HCT116 (cell line): ENCODE results near the gene ITPKB. TPM values are rescaled to one million over a fixed set of nuclear protein-coding genes. Genes with fewer than 3 reads are reported as not detected.
A peak's percentile ranks its signal among the peaks of the same experiment; 100 is the strongest.

Experiments used
- ATAC-seq: fragments of 200-7000 bp; cut with Tn5 transposase; 2 replicates; pipeline ENCODE4 v1.9.1; 2020; ENCODE audit warnings: mild to moderate bottlenecking, moderate library complexity
- BruUV-seq: library from RNA; stranded (reverse); fragments of 400-500 nt; replicated peaks from 2 replicates; lab custom pipeline; 2021; lab: Mats Ljungman, UMichigan
- CTCF ChIA-PET: fragments of 300-600 bp; sonication (Branson Sonifier 250); formaldehyde crosslinking; loops from one replicate; lab custom pipeline; 2021; ENCODE audit warnings: antibody characterized with exemption; lab: Charles Lee
- POLR2A ChIA-PET: fragments of 300-600, 350-600 bp; sonication (Branson Sonifier 250); formaldehyde crosslinking; loops from one replicate; lab custom pipeline; 2021; ENCODE audit warnings: antibody characterized with exemption; lab: Charles Lee
- RAD21 ChIA-PET, 2 experiments: fragments of 300-600 bp; sonication (Branson Sonifier 250); formaldehyde crosslinking; loops; one replicate each; lab custom pipeline; 2023; ENCODE audit warnings: low total read pairs in 2 of 2; ENCODE audit not compliant: uncharacterized antibody in 2 of 2, unreplicated experiment in 2 of 2, low non-redundant PET in 1 of 2; lab: Charles Lee
- DNase-seq: peaks from one replicate; pipeline ENCODE4 v3.0.0-alpha.2; 2010; ENCODE audit warnings: low read depth, low spot score
- H2AFZ ChIP-seq: fragments of 200-600 bp; shearing (Covaris generic), sonication (generic); 2 replicates; pipeline ENCODE4 v1.6.1; 2017; ENCODE audit warnings: low read depth, mixed run types, mixed read lengths, antibody characterized with exemption, low read length; ENCODE audit not compliant: poor library complexity, severe bottlenecking
- H3K27ac ChIP-seq: 2 replicates; pipeline ENCODE4 v1.5.1; 2012; ENCODE audit warnings: low read depth, low read length
- H3K27me3 ChIP-seq: fragments of 200-600 bp; sonication (generic); 2 replicates; pipeline ENCODE4 v1.6.1; 2016; ENCODE audit warnings: mixed run types, low read length, mixed read lengths; ENCODE audit not compliant: insufficient read depth
- H3K36me3 ChIP-seq, 2 experiments: fragments of 200-500 bp in 1 of 2; fragments of 200-600 bp in 1 of 2; sonication (Bioruptor generic) in 1 of 2; sonication (generic) in 1 of 2; 2 replicates each; pipeline versions ENCODE4 v1.5.1 to v1.6.1; 2014 to 2016; ENCODE audit warnings: low read length in 2 of 2, inconsistent platforms in 1 of 2, mixed read lengths in 1 of 2, mixed run types in 1 of 2; ENCODE audit not compliant: insufficient read depth in 2 of 2, control insufficient read depth in 1 of 2
- H3K4me1 ChIP-seq, 2 experiments: fragments of 200-600 bp in 1 of 2; sonication (generic) in 1 of 2; 2 replicates each; pipeline versions ENCODE4 v1.5.1 to v1.6.1; 2012 to 2017; ENCODE audit warnings: low read length in 2 of 2, inconsistent platforms in 1 of 2, mild to moderate bottlenecking in 1 of 2, mixed read lengths in 1 of 2, mixed run types in 1 of 2, moderate library complexity in 1 of 2; ENCODE audit not compliant: insufficient read depth in 2 of 2, control insufficient read depth in 1 of 2
- H3K4me2 ChIP-seq: fragments of 200-600 bp; sonication (generic); 2 replicates; pipeline ENCODE4 v1.6.1; 2017; ENCODE audit warnings: mixed run types, low read length, mixed read lengths
- H3K4me3 ChIP-seq, 2 experiments: fragments of 200-600 bp in 1 of 2; sonication (generic) in 1 of 2; replicated peaks in 1 of 2; 2 replicates each; pipeline ENCODE4 v1.5.1; 2011 to 2016; ENCODE audit warnings: low read length in 2 of 2, control low read depth in 1 of 2, low read depth in 1 of 2, mild to moderate bottlenecking in 1 of 2, mixed read lengths in 1 of 2, mixed run types in 1 of 2
- H3K79me2 ChIP-seq: fragments of 200-600 bp; sonication (generic); 2 replicates; pipeline ENCODE4 v1.6.1; 2017; ENCODE audit warnings: mild to moderate bottlenecking, mixed run types, low read length, moderate library complexity, mixed read lengths; ENCODE audit not compliant: insufficient read depth
- H3K9ac ChIP-seq: fragments of 200-600 bp; sonication (generic); 2 replicates; pipeline ENCODE4 v1.6.1; 2016; ENCODE audit warnings: low read length, mixed read lengths
- H3K9me2 ChIP-seq: fragments of 200-600 bp; sonication (generic), shearing (Covaris generic); 2 replicates; pipeline ENCODE4 v1.6.1; 2017; ENCODE audit warnings: mixed run types, mild to moderate bottlenecking, moderate library complexity; ENCODE audit not compliant: insufficient read depth
- H3K9me3 ChIP-seq, 2 experiments: fragments of 200-500 bp in 1 of 2; fragments of 200-600 bp in 1 of 2; sonication (Bioruptor generic) in 1 of 2; sonication (generic) in 1 of 2; 2 replicates each; pipeline ENCODE4 v1.6.1; 2014 to 2017; ENCODE audit warnings: low read length in 2 of 2, mixed read lengths in 2 of 2, inconsistent platforms in 1 of 2, low read depth in 1 of 2, mild to moderate bottlenecking in 1 of 2, mixed run types in 1 of 2, moderate library complexity in 1 of 2; ENCODE audit not compliant: control insufficient read depth in 1 of 2, insufficient read depth in 1 of 2
- H4K20me1 ChIP-seq: fragments of 200-600 bp; sonication (generic), shearing (Covaris generic); 2 replicates; pipeline ENCODE4 v1.6.1; 2017; ENCODE audit warnings: mixed run types, mild to moderate bottlenecking, moderate library complexity; ENCODE audit not compliant: insufficient read depth
- EZH2 ChIP-seq: fragments of 200-600 bp; sonication (generic); IDR thresholded peaks from 2 replicates; pipeline ENCODE4 v1.6.1; 2017; ENCODE audit warnings: antibody characterized with exemption, mixed run types
- EZH2phosphoT487 ChIP-seq: fragments of 200-600 bp; IDR thresholded peaks from 2 replicates; pipeline ENCODE4 v1.6.1; 2018; ENCODE audit warnings: antibody characterized with exemption, borderline replicate concordance
- MAX ChIP-seq: IDR thresholded peaks from 2 replicates; pipeline ENCODE4 v1.6.1; 2012
- SIN3A ChIP-seq: IDR thresholded peaks from 2 replicates; pipeline ENCODE4 v1.6.1; 2012; ENCODE audit warnings: low read depth
- SP1 ChIP-seq: IDR thresholded peaks from 2 replicates; pipeline ENCODE4 v1.6.1; 2012; ENCODE audit warnings: low read depth
- SRF ChIP-seq: IDR thresholded peaks from 2 replicates; pipeline ENCODE4 v1.6.1; 2012; ENCODE audit warnings: low read depth
- intact Hi-C: fragments of 100-400 bp; cut with micrococcal nuclease; formaldehyde crosslinking; loops from 2 replicates; pipeline ENCODE4 v1.10.0; 2022
- total RNA-seq: library from RNA; stranded (reverse); gene quantifications from one replicate; pipeline ENCODE4 v1.2.1, GENCODE V29; 2021; ENCODE audit not compliant: unreplicated experiment

The ITPKB gene
- total RNA-seq, 1 experiment from 2014 or later, result 4.4 TPM

DNA sequence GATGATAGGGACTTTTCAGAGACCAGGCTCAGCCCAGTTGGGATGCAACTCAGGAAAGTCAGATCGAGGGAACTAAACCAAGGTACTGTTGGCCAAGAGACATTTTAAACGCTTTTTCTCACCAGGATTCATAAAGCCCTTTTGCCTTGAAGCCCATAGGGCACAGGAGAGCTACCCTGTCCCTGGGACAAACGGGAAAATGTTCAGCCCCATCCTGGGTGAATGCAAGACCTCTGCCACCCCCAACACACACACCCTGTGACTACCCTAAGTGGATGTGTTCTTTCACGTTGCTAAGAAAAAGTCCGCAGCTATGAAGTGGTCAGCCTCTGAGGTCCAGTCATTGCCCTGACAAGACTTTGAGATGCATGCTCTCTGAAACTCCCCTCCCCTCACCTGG is 58.4 kb downstream of the ITPKB start:
- Histone ChIP-seq H3K9me3 (no peaks in the 10 kb centered on the region), H3K9me2 (no peaks in the 10 kb centered on the region), H3K36me3 (no peaks in the 10 kb centered on the region), H3K27me3 (no peaks in the 10 kb centered on the region), H3K27ac (no peak overlapping the region), H3K4me2 (no peak overlapping the region), H3K4me3 (no peak overlapping the region), H3K9ac (no peak overlapping the region), H4K20me1 (no peaks in the 10 kb centered on the region), H3K79me2 (no peaks in the 10 kb centered on the region), H3K4me1 (peaks cover 3 to 28% of the 10 kb centered on the region in 2 experiments; a peak in 2 of 4 replicates), H2AFZ (no peak overlapping the region)
- intact Hi-C loops, result no loop called here
- no peak for TF ChIP-seq SRF
- ChIA-PET POLR2A (no interaction called here), CTCF (no interaction called here), RAD21 (no interaction called here)
- ATAC-seq, result no peak
- BruUV-seq, result no TSS peak
- no peak for DNase-seq

DNA sequence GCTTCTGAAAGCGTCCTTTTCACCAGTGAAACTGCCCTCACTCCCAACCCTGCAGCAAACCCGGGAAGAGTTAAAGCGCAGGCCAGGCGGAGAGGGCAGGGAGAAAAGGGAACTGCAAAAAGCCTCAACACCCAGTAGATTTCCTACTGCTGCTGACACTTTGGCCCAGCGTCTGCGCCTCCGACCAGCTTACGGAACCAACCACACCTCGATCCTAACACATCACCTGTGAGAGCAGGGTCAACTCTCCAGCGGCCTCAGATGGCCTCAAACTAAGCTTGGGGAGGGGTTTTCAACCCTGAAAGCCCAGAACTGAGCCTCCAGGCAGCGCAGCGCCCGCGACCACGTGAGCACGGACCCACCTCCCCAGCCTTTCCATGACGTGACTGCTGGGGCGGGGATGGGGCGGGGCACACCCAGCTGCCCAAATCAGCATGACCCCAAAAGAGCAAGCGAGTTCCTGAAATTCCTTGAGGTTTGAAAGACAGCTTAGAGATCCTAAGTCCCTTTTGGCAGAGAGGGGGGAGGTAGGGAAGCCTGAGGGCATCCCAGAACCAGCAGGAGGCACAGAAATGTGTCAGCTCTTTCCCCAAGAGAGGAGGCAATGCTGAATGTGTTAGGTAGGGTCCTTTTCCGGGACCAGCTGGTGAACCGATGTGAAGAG is 59.1 kb downstream of the ITPKB start:
- ATAC-seq, result peak; percentile 40; the same call in 1 of the 2 replicates
- TF ChIP-seq MAX (no peak), EZH2phosphoT487 (no peak), EZH2 (no peak), SIN3A (no peak), SP1 (no peak)
- TF ChIP-seq, all 23 proteins: peak for 0
- CTCF ChIA-PET, result no interaction called here
- H3K4me3 ChIP-seq, result no peak overlapping the region
- H3K9ac ChIP-seq, result no peak overlapping the region
- intact Hi-C loops, result no loop called here
- no peaks in the 10 kb centered on the region for H3K36me3 ChIP-seq
- no peak overlapping the region for H3K27ac ChIP-seq
- peak overlapping the region; percentile 32 for H3K4me2 ChIP-seq
- no peaks in the 10 kb centered on the region for H3K27me3 ChIP-seq
- no TSS peak for BruUV-seq
- no peaks in the 10 kb centered on the region for H3K79me2 ChIP-seq
- H3K4me1 ChIP-seq, result peaks cover 3 to 28% of the 10 kb centered on the region in 2 experiments; a peak in 2 of 4 replicates
- H4K20me1 ChIP-seq, result no peaks in the 10 kb centered on the region
- no peak for DNase-seq
- no peaks in the 10 kb centered on the region for H3K9me3 ChIP-seq
- H3K9me2 ChIP-seq, result no peaks in the 10 kb centered on the region
- RAD21 ChIA-PET, result no interaction called here
- H2AFZ ChIP-seq, result no peak overlapping the region
- POLR2A ChIA-PET, result no interaction called here
